ENCODE results near the gene CD248. TPM values are rescaled to one million over a fixed set of nuclear protein-coding genes. Genes with fewer than 3 reads are reported as not detected.

Gene CD248
- polyA plus RNA-seq, 2 of the 4 experiments (the other 2 are of a cell fraction): 0.03 TPM; not detected in 1

- POLR2A ChIA-PET: interaction anchor here (1.0 to 1.8 kb wide), 2 partner anchors 8 to 13 kb away, joined by 4 to 6 read pairs; partner anchors contain the start of genes RAB1B and YIF1A
- H3K4me3 ChIP-seq: no peak overlapping the region
- no peak overlapping the region for H3K4me2 ChIP-seq
- peaks cover 30% of the 10 kb centered on the region for H3K4me1 ChIP-seq
- DNase-seq (ENCODE audit: low read depth in 1 of 2, low spot score in 1 of 2) (no peak), ATAC-seq (no peak), FAIRE-seq (no peak)
- CTCF ChIA-PET: interaction anchor here (1.0 to 3.8 kb wide), 6 partner anchors 8 to 59 kb away, joined by 3 to 27 read pairs (median 8); partner anchors contain the start of genes RIN1, TMEM151A and YIF1A
- TF ChIP-seq REST (IDR thresholded peaks at IDR 0.05) (peak; percentile 28; the same call in 1 of the 2 replicates), NPAS2 (CRISPR knock-in tag; IDR thresholded peaks at IDR 0.05; ENCODE audit: borderline replicate concordance) (no peak), FOXS1 (CRISPR knock-in tag; IDR thresholded peaks at IDR 0.05) (no peak)
- H3K9me3 ChIP-seq: no peaks in the 10 kb centered on the region
- 63% methylated on average over 6 of the region's 6 CpGs for WGBS (ENCODE audit: missing lambda C conversion rate)
- H3K27ac ChIP-seq: no peak overlapping the region
These were observed 35.8 kb downstream of the CD248 start for GRCh38 chr11:66281001-66281400.

- ChIA-PET POLR2A (interaction anchor here (0.6 to 1.8 kb wide), 3 partner anchors 9 to 263 kb away, joined by 4 to 6 read pairs (median 5); partner anchors contain the start of genes RAB1B and YIF1A), CTCF (interaction anchor here (1.0 to 3.8 kb wide), 5 partner anchors 9 to 58 kb away, joined by 3 to 27 read pairs (median 13); partner anchors contain the start of genes RIN1, TMEM151A and YIF1A)
- TF ChIP-seq FOSL2 (IDR thresholded peaks at IDR 0.05): no peak
- TF ChIP-seq FOSL2 (CRISPR knock-in tag; IDR thresholded peaks at IDR 0.05): peak; percentile 18; the same call in 1 of the 2 replicates
- no peak for TF ChIP-seq EHF (CRISPR knock-in tag; IDR thresholded peaks at IDR 0.05)
- H3K4me2 ChIP-seq: no peak overlapping the region
- ATAC-seq: no peak
- no peak overlapping the region for H3K27ac ChIP-seq
- H3K4me1 ChIP-seq: peaks cover 30% of the 10 kb centered on the region
- no peak overlapping the region for H3K4me3 ChIP-seq
- FAIRE-seq: no peak
- H3K9me3 ChIP-seq: no peaks in the 10 kb centered on the region
- DNase-seq (ENCODE audit: low read depth in 1 of 2, low spot score in 1 of 2): no peak
- WGBS (ENCODE audit: missing lambda C conversion rate): 89% methylated on average over 7 of the region's 14 CpGs
These were observed 36.4 kb downstream of the CD248 start for GRCh38 chr11:66280428-66280827.

- no peak for FAIRE-seq
- ChIA-PET CTCF (interaction anchor here (0.8 to 2.3 kb wide), 3 partner anchors 10 to 419 kb away, joined by 3 to 13 read pairs (median 4); partner anchors contain the start of genes MUS81 and YIF1A), POLR2A (no interaction called here)
- no peak for ATAC-seq
- H3K4me1 ChIP-seq: peaks cover 30% of the 10 kb centered on the region
- H3K27ac ChIP-seq: no peak overlapping the region
- WGBS (ENCODE audit: missing lambda C conversion rate): 84% methylated on average over 15 of the region's 15 CpGs
- H3K4me2 ChIP-seq: 0 out of 3 replicates have a peak overlapping the region, but pooled peaks have one; percentile 99
- no peak for DNase-seq (ENCODE audit: low read depth in 1 of 2, low spot score in 1 of 2)
- no peaks in the 10 kb centered on the region for H3K9me3 ChIP-seq
- TF ChIP-seq POLR2AphosphoS2 (conservative IDR thresholded peaks at IDR 0.05; ENCODE audit: low read length) (no peak), HDAC2 (IDR thresholded peaks at IDR 0.05) (no peak), NFE2L2 (conservative IDR thresholded peaks at IDR 0.05; ENCODE audit: low read length) (no peak), JUN (IDR thresholded peaks at IDR 0.05) (no peak), RFX5 (IDR thresholded peaks at IDR 0.05) (no peak), EHF (CRISPR knock-in tag; IDR thresholded peaks at IDR 0.05) (no peak), KDM1A (IDR thresholded peaks at IDR 0.05; ENCODE audit: low read depth) (no peak), NR3C1 (IDR thresholded peaks at IDR 0.05) (no peak), RARB (CRISPR knock-in tag; IDR thresholded peaks at IDR 0.05) (no peak), ZSCAN20 (CRISPR knock-in tag; IDR thresholded peaks at IDR 0.05) (no peak), SREBF2 (IDR thresholded peaks at IDR 0.05) (no peak)
- TF ChIP-seq, protein P1, sequence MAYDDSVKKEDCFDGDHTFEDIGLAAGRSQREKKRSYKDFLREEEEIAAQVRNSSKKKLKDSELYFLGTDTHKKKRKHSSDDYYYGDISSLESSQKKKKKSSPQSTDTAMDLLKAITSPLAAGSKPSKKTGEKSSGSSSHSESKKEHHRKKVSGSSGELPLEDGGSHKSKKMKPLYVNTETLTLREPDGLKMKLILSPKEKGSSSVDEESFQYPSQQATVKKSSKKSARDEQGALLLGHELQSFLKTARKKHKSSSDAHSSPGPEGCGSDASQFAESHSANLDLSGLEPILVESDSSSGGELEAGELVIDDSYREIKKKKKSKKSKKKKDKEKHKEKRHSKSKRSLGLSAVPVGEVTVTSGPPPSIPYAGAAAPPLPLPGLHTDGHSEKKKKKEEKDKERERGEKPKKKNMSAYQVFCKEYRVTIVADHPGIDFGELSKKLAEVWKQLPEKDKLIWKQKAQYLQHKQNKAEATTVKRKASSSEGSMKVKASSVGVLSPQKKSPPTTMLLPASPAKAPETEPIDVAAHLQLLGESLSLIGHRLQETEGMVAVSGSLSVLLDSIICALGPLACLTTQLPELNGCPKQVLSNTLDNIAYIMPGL (CRISPR knock-in tag; IDR thresholded peaks at IDR 0.05; ENCODE audit: borderline replicate concordance): no peak
- H3K4me3 ChIP-seq: no peak overlapping the region
These were observed 37.6 kb downstream of the CD248 start for GRCh38 chr11:66279092-66279734.
